GM19395 (cell line): ENCODE data around the gene KLHDC8A.
A peak's percentile ranks its signal among the peaks of the same experiment; 100 is the strongest.

Experiments
- ATAC-seq: cut with Tn5 transposase; IDR thresholded peaks from one replicate; pipeline ENCODE4 v1.9.1; 2021; ENCODE audit warnings: mild to moderate bottlenecking, moderate library complexity; ENCODE audit not compliant: unreplicated experiment

KLHDC8A gene

DNA sequence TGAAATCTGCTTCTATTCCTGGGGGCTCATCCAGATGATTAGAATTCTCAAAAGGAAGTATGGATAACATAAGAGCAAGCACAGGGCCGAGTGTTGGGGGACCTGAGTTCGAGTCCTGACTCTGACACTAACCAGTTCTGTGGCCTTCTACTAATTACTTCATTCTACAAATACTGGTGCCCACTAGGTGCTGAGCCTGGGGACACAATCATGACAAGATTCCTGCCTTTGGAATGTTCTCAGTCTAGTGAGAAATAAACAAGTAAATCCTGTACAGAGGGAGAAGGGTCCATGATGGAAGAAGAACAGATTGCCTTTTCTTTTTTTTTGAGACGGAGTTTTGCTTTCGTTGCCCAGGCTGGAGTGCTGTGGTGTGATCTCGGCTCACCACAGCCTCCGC is 32.9 kb downstream of the KLHDC8A start:
- ATAC-seq: no peak

DNA sequence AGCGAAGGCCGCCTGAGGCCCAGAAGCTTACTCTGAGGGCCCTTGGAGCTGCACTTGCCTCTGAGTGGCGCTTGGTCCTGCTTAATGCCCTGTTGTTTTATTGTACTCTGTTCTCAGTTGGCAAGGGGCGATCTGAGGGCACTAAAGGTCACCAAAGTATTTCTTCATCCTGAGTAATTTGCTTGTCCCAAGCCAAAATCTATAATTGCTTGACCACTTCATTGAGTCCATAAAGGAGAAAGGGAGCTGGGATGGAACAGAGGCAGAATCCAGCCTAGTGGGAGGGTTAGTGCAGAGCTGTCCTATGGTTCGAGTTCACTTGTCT is 34.8 kb downstream of the KLHDC8A start:
- ATAC-seq: no peak

DNA sequence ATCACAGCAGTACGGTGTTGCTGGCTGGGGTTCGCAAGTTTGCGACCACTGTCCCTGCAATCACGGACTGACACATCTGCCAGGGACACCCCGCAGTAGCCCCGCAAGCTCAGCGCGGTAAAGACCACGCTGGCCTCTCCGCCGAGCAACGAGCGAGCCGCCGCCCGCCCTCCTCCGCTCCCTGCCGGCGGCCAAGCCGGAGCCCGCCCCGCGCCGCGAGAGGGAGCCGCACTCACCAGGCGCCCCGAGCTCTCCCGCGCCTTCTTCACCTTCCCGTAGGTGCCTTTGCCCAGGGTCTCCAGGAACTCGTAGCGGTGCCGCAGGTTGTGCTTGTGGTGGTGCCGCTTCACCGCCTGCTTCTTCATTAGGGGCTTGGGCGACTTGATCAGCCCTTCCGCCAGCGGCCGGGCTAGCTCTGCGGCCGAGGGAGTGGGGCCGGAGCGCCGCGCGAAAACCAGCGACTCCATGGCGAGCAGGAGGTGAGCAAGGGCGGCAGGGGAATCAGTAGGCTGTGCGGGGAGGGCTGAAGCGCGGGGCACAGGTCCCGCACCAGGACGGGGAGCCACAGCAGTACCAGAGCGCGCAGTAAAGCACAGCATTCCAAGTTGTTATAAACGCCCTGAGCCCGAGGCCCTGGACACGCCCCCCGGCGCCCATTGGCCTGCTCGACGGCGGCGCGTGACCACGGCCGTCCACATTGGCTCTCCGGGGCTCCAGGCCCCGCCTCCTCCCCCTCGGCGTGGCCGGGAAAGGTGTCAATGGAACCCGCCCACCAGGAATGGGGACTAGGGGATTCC is 35.4 kb downstream of the KLHDC8A start, which contains the start of gene NUAK2:
NUAK2 (minus strand) TSS at position 584 of the 797 bp plus-strand sequence; CDS start at position 467, 117 bp downstream.
- ATAC-seq: no peak

DNA sequence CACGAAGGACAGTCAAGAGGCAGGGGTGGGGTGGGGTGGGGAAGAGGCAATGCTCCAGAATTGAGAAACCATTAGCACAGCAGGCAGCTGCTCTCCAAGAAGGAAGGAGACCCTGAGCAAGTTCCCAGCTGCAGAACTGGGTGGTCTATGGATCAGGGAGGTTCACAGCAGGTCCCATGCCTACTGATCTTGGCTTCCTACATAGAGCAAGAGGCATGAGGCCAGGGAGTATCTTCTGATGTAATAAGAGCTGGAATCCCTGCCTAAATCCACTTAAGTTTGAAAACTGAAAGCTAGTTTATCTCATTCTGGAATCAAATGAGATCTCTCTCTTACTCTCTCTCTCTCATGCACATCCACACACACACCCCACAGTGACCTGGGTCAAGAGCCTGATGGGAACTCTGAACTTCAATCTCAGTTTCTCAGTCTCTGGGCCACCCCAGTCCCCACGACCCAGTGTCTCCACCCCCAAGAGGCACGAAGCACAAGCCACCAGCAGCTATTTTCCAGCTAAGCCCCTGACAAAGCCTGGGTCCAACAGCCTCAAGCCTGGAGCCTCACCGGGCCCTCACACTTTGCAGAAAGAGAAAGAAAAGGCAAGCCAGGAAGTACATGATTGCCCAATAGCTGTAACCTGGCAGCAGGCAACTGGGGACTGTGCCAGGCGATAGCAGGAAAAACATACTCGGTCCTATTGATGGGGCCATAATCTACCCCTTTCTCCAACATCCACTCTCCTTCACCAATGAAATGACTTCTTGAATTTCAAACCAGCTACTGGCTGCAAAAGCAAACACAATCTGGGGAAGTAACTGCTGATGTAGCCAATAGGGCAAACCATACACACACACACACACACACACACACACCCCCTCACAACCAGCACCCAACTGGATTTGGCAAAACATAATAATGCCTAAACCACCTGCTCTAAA is 37.4 kb downstream of the KLHDC8A start:
- no peak for ATAC-seq

DNA sequence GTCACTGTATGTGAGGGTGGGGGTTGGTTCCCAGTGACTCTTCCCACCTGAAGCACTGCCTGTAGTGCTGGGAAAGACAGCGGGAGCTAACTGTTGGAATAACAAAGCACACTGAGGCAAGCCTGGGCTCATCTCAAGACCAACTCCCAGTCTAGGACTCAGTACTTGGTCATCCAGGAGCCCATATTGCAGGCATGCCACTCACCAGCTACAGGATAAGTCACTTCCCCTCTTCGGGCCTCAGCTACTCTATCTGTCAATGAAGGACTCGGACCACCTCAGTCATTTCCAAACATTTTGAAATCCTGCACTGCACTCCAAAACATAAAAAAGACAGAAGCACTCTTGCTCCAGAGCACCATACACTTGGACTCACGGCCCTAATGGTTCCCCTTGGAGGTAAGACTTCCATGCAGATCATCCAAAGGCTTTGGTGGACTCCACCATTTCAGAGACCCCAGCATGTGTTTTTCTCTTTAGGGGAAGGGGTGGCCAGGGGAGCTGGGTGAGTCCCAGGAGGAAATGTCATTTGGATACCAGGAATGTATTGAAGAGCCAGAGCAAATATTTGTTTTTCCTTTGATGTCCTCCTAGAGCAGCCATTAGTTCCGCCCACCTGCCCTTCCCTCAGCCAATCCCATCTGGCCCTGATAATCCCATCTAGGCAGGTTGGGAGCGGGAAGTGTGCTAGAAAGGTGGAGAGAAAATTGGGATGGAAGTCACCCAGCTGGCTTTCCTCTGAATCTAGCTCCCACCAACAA is 38.3 kb downstream of the KLHDC8A start:
- no peak for ATAC-seq

DNA sequence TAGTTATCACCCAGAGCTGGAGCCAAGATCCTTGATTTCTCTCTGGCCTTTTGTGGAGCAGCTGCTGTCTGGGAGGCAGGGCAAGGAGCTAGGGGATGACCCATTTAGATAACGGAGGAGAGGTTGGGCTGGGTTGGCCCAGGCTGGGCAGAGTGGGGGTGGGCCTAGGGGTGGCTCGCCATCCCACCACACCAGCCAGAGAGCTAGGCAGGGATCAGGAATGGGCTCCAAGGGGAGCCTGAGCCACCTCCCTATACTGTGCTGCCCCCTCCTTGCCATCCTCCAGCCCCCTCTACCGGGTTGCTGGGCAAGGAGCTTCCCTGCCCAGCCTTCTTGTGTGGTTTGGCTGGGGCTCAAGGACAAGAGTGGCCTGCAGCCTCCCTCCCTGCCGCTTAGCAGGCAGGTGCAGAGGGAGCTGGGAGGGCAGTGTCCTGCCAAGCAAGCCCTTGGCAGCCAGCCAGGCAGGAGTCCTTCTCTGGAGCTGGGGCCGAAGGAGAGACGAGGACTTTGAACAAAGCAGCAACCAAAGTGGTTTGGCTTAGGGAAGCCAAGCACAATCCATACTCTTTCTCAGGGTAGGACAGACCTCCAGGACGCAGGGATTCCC is 39.3 kb downstream of the KLHDC8A start:
- ATAC-seq: no peak

DNA sequence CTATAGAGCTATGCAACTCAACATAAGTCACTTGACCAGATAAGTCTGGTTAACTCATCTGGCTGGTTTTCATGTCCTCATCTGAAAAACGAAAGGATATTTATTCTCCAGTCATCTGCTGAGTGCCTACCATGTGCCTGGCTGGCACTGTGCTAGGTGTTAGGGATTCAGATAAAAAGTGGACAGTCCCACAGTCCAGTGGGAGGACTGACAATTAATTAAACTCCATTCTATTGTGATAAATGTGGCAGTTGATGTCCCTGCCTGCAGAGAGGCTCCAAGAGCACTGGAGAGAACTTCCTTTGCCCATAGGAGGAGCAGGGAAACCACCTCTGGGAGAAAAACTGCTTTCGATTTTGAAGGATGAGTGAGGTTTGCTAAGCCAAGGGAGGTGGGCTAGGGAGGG is 40.6 kb downstream of the KLHDC8A start:
- ATAC-seq: no peak

DNA sequence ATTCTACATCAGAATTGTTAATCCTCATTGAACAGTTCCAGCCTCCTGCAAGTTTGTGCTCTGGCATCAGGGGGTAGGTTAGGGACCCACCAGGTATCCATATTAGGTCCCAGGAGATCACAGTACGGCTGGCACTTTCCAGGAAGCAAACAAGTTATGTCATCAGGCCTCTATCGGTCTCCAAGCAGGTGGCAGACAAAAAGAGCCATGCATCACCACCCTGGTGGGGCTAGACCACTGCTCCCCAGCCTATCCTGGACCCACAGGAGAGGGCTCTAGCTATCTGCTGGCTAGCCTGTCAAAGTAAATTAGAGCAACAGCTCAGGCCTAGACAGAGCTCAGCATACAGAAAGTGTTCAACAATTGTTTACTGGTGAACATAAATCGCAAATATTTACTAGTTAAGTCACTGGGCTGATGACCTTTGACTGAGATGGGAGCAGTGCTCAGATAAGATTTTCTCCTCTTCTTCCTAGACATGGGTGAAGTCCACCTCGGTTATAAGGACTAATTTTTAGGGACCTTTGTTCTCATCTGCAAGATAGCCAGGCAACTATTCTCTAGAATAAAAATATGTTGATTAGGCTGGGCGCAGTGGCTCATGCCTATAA is 41.6 kb downstream of the KLHDC8A start:
- ATAC-seq: no peak

DNA sequence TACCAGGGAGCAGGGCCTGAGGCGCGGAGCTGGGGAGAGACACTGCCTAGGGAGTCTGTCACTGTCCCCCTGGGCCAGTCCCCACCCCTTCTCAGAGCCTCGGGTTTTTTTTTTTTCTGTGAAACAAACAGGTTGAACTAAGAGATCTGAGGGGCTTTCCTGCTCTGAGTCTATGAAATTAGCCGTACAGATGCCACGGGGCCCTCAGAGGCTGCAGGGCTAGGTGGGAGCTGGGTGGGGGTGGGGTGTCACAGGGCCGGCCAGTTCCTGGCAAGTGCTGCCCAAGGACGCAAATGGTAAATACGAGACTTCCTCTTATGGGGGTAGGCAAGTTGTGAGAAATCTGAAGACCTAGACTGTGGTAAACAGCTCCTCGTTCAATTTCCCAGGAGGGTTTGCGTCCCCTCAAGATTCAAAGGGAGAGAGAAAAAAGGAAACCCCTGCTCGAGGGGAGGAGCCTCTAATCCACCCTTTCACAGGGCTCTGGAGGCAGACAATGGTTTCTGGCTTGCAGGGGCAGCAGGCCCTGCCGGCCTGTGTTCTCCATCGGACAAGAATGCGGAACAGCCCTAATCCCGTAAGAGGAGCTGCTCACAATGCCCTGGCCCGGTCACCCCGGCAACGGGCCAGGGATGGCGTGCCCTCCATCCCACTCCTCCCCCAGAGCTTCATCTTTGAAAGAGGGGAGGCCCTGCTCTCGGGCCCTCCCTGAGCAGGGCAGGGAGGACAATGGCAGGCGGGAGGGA is 43.0 kb downstream of the KLHDC8A start:
- ATAC-seq: peak; percentile 54

DNA sequence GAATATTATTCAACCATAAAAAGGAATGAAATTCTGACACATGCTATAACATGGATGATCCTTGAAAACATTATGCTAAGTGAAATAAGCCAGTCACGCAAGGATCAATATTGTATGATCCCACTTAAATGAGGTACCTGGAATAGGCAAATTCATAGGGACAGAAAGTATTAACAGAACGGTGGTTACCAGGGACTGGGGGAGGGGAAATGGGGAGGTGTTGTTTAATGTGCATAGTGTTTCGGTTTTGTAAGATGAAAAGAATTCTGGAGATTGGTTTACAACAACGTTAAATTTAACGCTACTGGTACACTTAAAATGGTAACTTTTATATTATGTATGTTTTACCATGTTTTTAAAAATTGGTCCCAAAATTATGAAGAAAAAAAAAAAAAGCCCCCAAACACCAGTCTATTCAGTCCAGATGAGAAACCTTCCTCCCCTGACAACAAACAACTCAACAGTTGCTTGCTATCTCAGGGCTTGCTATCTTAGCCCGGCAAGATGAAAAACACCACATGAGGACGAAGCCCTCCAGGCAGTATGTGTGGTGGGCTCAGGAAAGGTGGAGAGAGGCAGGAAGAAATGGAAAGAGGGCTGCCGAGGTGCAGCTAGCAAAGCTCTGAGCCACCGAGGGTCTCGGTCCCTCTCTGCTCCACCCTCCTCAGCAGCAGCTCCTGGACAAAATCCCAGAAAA is 43.7 kb downstream of the KLHDC8A start:
- ATAC-seq: no peak

DNA sequence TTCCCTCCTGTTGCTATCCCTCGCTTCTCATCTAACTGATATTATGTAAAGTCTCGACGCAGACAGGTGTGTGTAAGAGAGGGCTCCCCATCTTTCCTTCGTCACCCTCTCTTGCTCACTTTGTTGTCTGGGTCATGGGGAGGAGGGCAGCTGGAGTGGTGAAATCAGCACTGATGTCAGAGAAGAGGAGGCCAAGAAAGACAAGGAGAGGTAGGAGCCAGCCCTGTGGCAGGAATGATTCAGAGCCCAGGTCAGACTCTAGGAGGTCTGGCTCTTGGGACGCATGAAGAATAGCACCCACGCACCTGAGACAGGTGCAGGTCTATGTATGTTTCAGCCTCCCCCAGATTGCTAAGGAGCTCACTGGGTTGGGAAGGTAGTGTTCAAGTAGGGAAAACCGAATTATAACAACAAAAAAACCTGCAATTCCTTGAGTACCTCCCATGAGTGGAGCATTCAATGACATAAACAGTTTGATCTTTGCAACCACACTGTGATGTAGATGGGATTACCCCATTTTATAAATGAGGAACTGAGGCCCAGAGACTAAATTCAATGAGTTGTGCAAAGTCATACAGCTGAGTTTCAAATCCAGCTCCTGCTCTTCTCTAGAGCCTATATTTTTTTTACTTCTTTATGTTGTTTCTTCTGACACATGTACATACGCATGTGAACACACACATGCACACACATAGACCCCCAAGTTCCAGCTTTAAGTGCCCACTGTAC is 45.6 kb downstream of the KLHDC8A start:
- no peak for ATAC-seq

DNA sequence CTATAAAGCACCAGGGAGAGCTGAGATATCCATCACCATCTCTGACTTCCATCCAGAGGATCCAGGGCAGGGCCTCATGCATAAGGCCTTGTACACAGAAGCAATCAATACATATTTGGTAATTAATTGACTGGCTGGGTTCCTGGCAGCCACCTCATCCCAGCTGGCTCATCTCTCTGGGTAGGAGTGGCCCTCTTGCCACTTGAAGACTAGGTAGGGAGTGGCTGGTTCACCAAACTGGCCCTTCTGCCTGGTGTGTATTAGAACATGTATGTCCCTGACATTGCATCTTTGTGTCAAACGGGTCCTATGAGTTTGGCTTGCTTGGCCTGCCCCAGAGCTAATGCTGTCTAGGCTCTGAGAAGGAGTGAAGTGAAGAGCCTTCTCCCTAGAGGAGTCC is 47.0 kb downstream of the KLHDC8A start:
- ATAC-seq: no peak

DNA sequence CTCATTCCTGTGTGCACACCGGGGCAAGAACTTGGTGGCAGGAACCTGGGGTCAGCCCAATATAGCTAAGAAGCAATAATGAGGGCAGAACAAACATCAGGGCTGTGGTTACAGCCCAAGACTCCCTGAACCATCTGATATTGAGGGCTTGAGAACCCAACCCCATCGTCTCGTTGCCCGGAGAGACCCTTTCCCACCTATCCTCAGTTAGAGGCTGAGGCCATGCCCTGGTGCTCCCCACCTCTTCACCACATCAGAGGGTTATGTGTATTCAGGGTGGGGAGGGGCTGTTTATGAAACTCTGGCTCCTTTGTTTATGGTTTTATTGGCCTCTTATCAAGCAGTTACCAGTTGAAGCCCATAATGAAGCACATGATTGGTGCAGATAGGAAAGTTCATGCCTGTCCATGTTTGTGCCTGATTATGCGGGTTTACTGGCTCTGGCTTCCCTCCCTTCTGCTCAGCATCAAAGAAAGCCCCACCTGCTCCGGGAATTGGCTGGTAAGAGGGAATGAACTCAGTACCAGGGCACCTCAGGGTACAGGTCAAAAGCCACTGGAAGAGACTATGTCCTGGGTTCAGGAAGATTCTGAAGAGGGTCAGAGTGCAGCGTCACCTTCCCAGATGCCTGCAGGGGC is 49.7 kb downstream of the KLHDC8A start:
- no peak for ATAC-seq

DNA sequence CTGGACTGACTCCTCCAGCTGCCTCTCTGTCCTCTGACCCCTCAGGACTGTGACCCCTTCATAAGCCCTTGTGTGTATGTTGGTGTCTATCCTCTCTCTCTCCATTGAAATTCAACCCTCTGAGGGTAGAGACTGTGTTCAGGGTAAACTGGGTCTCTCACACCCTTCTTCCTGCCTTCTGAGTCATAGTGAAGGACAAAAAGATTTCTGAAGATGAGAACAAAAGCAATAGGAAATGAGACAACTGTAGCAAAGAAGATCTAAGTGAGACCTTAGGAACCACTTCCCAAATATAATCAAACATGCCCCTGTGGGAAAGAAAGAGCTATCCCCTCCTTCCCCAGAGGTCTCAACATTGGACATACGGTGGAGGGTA is 52.0 kb downstream of the KLHDC8A start:
- no peak for ATAC-seq

DNA sequence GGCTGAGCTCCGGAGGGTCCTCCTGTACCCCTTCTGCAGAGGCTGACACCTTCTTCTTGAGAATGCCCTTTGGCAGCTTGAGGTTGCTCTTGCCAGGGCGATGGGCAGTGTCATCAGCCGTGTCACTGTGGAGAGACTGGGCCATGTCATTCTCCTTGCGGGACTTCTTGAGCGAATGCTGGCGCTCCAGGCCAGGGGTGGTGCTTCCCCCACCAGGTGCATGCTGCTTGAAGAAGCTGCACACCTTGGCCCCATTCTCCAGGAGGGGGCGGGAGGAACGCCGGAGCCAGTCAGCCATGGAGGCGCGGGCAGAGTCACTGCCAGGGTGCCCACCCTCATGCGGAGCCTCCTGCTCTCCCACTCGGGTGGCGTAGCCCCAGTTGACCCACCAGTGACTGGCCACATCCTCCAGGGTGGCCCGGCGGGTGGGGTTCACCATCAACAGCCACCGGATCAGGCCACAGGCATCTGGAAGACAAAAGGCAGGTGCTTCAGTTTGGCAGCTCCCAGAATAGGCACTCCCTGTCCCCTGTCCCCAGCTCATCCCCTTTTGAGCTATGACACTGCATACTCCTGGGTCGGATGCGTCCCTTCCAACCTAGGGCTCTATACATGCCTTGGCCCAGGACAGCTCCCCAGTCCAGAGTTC is 52.6 kb downstream of the KLHDC8A start:
- ATAC-seq: no peak

DNA sequence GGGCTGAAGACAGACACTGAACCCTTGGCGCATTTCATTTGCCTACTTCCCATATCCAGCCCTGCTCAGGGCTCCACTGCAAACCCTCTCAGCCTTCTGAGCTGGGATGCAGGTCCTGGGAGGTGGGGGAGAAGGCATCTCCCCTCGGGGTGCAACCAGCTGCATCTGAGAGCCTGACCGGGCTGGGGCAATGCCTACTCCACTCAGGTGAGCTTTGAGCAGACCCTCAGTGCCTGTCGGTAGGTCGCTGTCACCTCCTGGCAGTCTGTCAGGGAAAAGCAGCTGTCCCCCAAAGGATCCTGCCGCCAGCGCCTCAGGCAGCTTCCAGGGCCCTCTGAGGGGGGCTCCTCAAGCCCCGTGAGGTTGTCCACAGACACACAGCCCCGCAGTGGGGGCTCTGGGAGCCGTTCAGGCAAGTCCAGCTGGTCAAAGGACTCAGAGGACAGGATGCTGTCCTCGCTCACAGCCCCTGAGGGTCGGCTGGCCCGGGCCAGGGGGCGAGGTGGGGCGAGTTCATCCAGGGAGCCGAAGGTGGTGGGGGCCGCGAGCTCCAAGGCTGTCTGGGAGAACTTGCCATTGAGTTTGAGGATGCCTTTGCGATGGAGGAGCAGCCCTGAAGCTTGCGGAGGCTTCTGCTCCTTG is 53.4 kb downstream of the KLHDC8A start:
- ATAC-seq: no peak
